Activated T-helper 1 cell treated with anti-CD3 and anti-CD28 coated beads, Interleukin-12 subunit alpha, Interleukin-12 subunit beta, Interleukin-2, Interleukin-4 antibody, amounts not matched to agents 30 ng/mL and 10 ng/mL and 1 ng/mL, durations not matched to agents 14 hours and 24 hours and 36 hours (primary cell): Measurements from ENCODE around the gene XPO1. TPM values are rescaled to one million over a fixed set of nuclear protein-coding genes. Genes with fewer than 3 reads are reported as not detected.
"Not testable (repeated sequence)": the region's sequence is repeated elsewhere in the genome, so short reads cannot be mapped to it uniquely, and the experiment has no call there.

ENCODE experiments used
- DNase-seq: peaks from one replicate; pipeline ENCODE4 v3.0.0; 2021; ENCODE audit warnings: low spot score
- H3K27ac Mint-ChIP-seq: one replicate; pipeline ENCODE4 v1.8.0; 2021; ENCODE audit warnings: mild to moderate bottlenecking, mixed read lengths
- H3K27me3 Mint-ChIP-seq: one replicate; pipeline ENCODE4 v1.8.0; 2022; ENCODE audit warnings: mild to moderate bottlenecking, moderate library complexity, mixed read lengths; ENCODE audit not compliant: insufficient read depth
- H3K36me3 Mint-ChIP-seq: one replicate; pipeline ENCODE4 v1.8.0; 2021; ENCODE audit warnings: low read depth, mixed read lengths
- H3K4me1 Mint-ChIP-seq: one replicate; pipeline ENCODE4 v1.8.0; 2021; ENCODE audit warnings: low read depth, mixed read lengths
- H3K4me3 Mint-ChIP-seq: one replicate; pipeline ENCODE4 v1.8.0; 2021; ENCODE audit warnings: mild to moderate bottlenecking, moderate library complexity, mixed read lengths
- H3K9me3 Mint-ChIP-seq: one replicate; pipeline ENCODE4 v1.8.0; 2021; ENCODE audit warnings: mixed read lengths
- intact Hi-C: fragments of 100-400 bp; cut with micrococcal nuclease; formaldehyde crosslinking; loops from one replicate; pipeline ENCODE4 v1.15.1; 2024
- total RNA-seq: library from RNA; stranded (reverse); gene quantifications from 2 replicates; pipeline ENCODE4 v1.2.3, GENCODE V29; 2022

XPO1 gene
- total RNA-seq, 1 donor from 2014 or later, result 215 TPM

GRCh38 chr2:61549546-61549945 is 11.4 kb upstream of the XPO1 start:
- Mint-ChIP-seq H3K27me3 (peaks cover 14% of the 10 kb centered on the region), H3K9me3 (no peaks in the 10 kb centered on the region), H3K36me3 (no peaks in the 10 kb centered on the region), H3K4me1 (no peaks in the 10 kb centered on the region), H3K4me3 (no peak overlapping the region), H3K27ac (no peak overlapping the region)
- intact Hi-C loops, result no loop called here
- no peak for DNase-seq

- DNase-seq, result no peak
Measured at GRCh38 chr2:61543062-61543461, 4.9 kb upstream of the XPO1 start.

GRCh38 chr2:61540167-61540566 is 2.0 kb upstream of the XPO1 start:
- intact Hi-C loops, DNase-seq, H3K9me3 Mint-ChIP-seq, H3K27ac Mint-ChIP-seq, H3K36me3 Mint-ChIP-seq, H3K27me3 Mint-ChIP-seq, H3K4me3 Mint-ChIP-seq: not testable (repeated sequence)
- H3K4me1 Mint-ChIP-seq, result peaks cover 27% of the 10 kb centered on the region

More at GRCh38 chr2:61543062-61543461, 4.9 kb upstream of the XPO1 start:
- Mint-ChIP-seq H3K4me1 (peaks cover 10% of the 10 kb centered on the region), H3K9me3 (no peaks in the 10 kb centered on the region), H3K4me3 (no peak overlapping the region), H3K27me3 (peaks cover 9% of the 10 kb centered on the region), H3K36me3 (peaks cover under 1% of the 10 kb centered on the region), H3K27ac (no peak overlapping the region)
- intact Hi-C loops, result no loop called here

GRCh38 chr2:61538920-61539520 is 864 bp upstream of the XPO1 start:
- Mint-ChIP-seq H3K36me3 (peaks cover 8% of the 10 kb centered on the region), H3K27ac (peak overlapping the region; percentile 100), H3K4me3 (peak overlapping the region; percentile 100), H3K27me3 (peaks cover 5% of the 10 kb centered on the region), H3K4me1 (peaks cover 35% of the 10 kb centered on the region), H3K9me3 (no peaks in the 10 kb centered on the region)
- peak; percentile 17 for DNase-seq
- intact Hi-C loops, result loop anchor here (1.0 to 10.0 kb wide), 11 partner anchors 132 to 1166 kb away; partner anchors contain the start of genes EHBP1, FAM161A, PAPOLG and PEX13

- Mint-ChIP-seq H3K36me3 (peaks cover 8% of the 10 kb centered on the region), H3K4me1 (peaks cover 35% of the 10 kb centered on the region), H3K4me3 (peak overlapping the region; percentile 100), H3K9me3 (no peaks in the 10 kb centered on the region), H3K27ac (peak overlapping the region; percentile 100), H3K27me3 (peaks cover under 1% of the 10 kb centered on the region)
- intact Hi-C loops, result loop anchor here (1.0 to 10.0 kb wide), 11 partner anchors 133 to 1167 kb away; partner anchors contain the start of genes EHBP1, FAM161A, PAPOLG and PEX13
- no peak for DNase-seq
Measured at GRCh38 chr2:61537950-61538199, 281 bp downstream of the XPO1 start.

- intact Hi-C loops, result loop anchor here (2.0 to 10.0 kb wide), 5 partner anchors 470 to 1167 kb away; partner anchors contain the start of genes EHBP1 and SANBR
- no peaks in the 10 kb centered on the region for H3K9me3 Mint-ChIP-seq
- H3K27ac Mint-ChIP-seq, result peak overlapping the region; percentile 100
- H3K27me3 Mint-ChIP-seq, result no peaks in the 10 kb centered on the region
- peak; percentile 27 for DNase-seq
- H3K4me1 Mint-ChIP-seq, result peaks cover 35% of the 10 kb centered on the region
- H3K4me3 Mint-ChIP-seq, result peak overlapping the region; percentile 100
- peaks cover 9% of the 10 kb centered on the region for H3K36me3 Mint-ChIP-seq
Measured at GRCh38 chr2:61537277-61537949, 743 bp downstream of the XPO1 start.

- peak; percentile 82 for DNase-seq
- Mint-ChIP-seq H3K27ac (peak overlapping the region; percentile 96), H3K36me3 (peaks cover 10% of the 10 kb centered on the region)
Measured at GRCh38 chr2:61536572-61537276, 1.4 kb downstream of the XPO1 start.

GRCh38 chr2:61536180-61536571 is 2.0 kb downstream of the XPO1 start:
- peak overlapping the region; percentile 96 for H3K27ac Mint-ChIP-seq
- intact Hi-C loops, result loop anchor here (1.0 to 10.0 kb wide), 11 partner anchors 8 to 1169 kb away; partner anchors contain the start of genes CCT4, EHBP1, REL and SANBR
- H3K4me3 Mint-ChIP-seq, result peak overlapping the region; percentile 94
- peaks cover 13% of the 10 kb centered on the region for H3K36me3 Mint-ChIP-seq
- no peaks in the 10 kb centered on the region for H3K27me3 Mint-ChIP-seq
- DNase-seq, result no peak
- no peaks in the 10 kb centered on the region for H3K9me3 Mint-ChIP-seq
- H3K4me1 Mint-ChIP-seq, result peaks cover 35% of the 10 kb centered on the region

More at GRCh38 chr2:61536572-61537276, 1.4 kb downstream of the XPO1 start:
- intact Hi-C loops, result loop anchor here (1.0 to 10.0 kb wide), 11 partner anchors 8 to 1168 kb away; partner anchors contain the start of genes CCT4, EHBP1, REL and SANBR
- Mint-ChIP-seq H3K4me1 (peaks cover 35% of the 10 kb centered on the region), H3K27me3 (no peaks in the 10 kb centered on the region), H3K4me3 (peak overlapping the region; percentile 94), H3K9me3 (no peaks in the 10 kb centered on the region)

GRCh38 chr2:61535449-61535848 is 2.7 kb downstream of the XPO1 start:
- intact Hi-C loops, result loop anchor here (5.0 to 10.0 kb wide), 4 partner anchors 468 to 1169 kb away; partner anchors contain the start of genes EHBP1 and SANBR
- peaks cover 40% of the 10 kb centered on the region for H3K4me1 Mint-ChIP-seq
- H3K4me3 Mint-ChIP-seq, result peak overlapping the region; percentile 94

GRCh38 chr2:61534926-61535325 is 3.2 kb downstream of the XPO1 start:
- intact Hi-C loops, result loop anchor here (5.0 to 10.0 kb wide), 4 partner anchors 468 to 1170 kb away; partner anchors contain the start of genes EHBP1 and SANBR
- Mint-ChIP-seq H3K27ac (peak overlapping the region; percentile 96), H3K9me3 (no peaks in the 10 kb centered on the region), H3K4me1 (peaks cover 46% of the 10 kb centered on the region), H3K36me3 (peaks cover 15% of the 10 kb centered on the region), H3K4me3 (peak overlapping the region; percentile 94), H3K27me3 (no peaks in the 10 kb centered on the region)
- no peak for DNase-seq

More at GRCh38 chr2:61535449-61535848, 2.7 kb downstream of the XPO1 start:
- Mint-ChIP-seq H3K27ac (peak overlapping the region; percentile 96), H3K27me3 (no peaks in the 10 kb centered on the region), H3K9me3 (no peaks in the 10 kb centered on the region), H3K36me3 (peaks cover 13% of the 10 kb centered on the region)
- DNase-seq, result no peak

GRCh38 chr2:61530749-61531148 is 7.4 kb downstream of the XPO1 start:
- Mint-ChIP-seq H3K27me3 (no peaks in the 10 kb centered on the region), H3K4me3 (no peak overlapping the region), H3K9me3 (no peaks in the 10 kb centered on the region), H3K27ac (no peak overlapping the region), H3K36me3 (peaks cover 13% of the 10 kb centered on the region), H3K4me1 (peaks cover 37% of the 10 kb centered on the region)
- intact Hi-C loops, result loop anchor here (1.0 to 10.0 kb wide), 2 partner anchors 8 to 1174 kb away; partner anchors contain the start of gene EHBP1
- DNase-seq, result no peak

- Mint-ChIP-seq H3K4me1 (peaks cover 31% of the 10 kb centered on the region), H3K27me3 (no peaks in the 10 kb centered on the region), H3K36me3 (peaks cover 13% of the 10 kb centered on the region), H3K9me3 (no peaks in the 10 kb centered on the region), H3K27ac (no peak overlapping the region), H3K4me3 (no peak overlapping the region)
- intact Hi-C loops, result loop anchor here (5.0 to 10.0 kb wide), 2 partner anchors 38 to 1175 kb away; partner anchors contain the start of gene EHBP1
- DNase-seq, result no peak
Measured at GRCh38 chr2:61529944-61530735, 8.0 kb downstream of the XPO1 start.
